ENCODE data around the gene CLDN22. TPM values are rescaled to one million over a fixed set of nuclear protein-coding genes. Genes with fewer than 3 reads are reported as not detected.

The CLDN22 gene
- total RNA-seq, 1 experiment from 2014 or later: not detected

DNA sequence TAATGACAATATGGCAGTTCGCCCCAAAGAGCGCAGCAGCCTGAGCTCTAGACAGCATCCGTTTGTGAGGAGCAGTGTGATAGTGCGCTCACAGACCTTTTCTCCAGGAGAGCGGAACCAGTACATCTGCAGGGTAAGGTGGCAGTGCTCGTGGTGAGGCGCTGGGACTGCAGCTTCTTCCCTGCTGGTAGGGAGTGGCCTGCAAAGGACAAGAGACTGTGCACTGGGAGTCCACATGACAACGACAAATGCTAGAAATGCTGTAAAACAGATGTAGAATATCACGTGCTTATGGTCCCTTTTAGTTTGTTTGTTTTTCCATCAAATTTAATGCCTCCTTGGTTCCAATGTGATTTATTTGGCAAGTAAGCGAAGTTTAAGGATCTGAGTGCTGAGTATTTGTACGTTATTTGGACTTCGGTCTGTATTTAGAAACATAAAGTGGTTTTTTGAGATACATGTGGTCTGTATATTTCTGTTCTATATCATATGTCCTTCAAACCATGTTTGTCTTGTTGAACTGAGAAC is 35.8 kb downstream of the CLDN22 start (continued):
- no peak for TF ChIP-seq YY1 (IDR thresholded peaks at IDR 0.05; ENCODE audit: extremely low read depth, insufficient replicate concordance, low read depth, low read length)

DNA sequence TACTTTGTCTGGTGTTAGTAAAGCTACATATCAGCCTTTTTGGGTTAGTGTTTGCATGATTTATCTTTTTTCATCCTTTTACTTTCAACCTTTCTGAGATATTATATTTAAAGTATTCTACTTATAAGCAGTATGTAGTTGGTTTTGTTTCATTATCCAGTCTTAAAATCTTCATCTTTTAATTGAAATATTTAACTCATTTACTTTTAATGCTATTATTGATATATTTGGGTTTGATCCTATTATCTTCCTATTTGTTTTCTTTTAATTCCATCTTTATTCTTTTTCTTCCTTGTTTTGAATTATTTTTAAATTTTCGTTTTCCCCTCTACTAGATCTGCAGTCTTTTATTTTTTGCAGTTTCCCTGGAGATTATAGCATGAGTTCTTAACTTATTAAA is 44.0 kb downstream of the CLDN22 start:
- no peak for DNase-seq (ENCODE audit: low read depth, low spot score)
- POLR2A ChIA-PET: no interaction called here
- no peaks in the 10 kb centered on the region for H4K20me1 ChIP-seq (ENCODE audit: insufficient read depth)
- H3K27me3 ChIP-seq (ENCODE audit: insufficient read depth, low read length): no peaks in the 10 kb centered on the region
- H3K9ac ChIP-seq (ENCODE audit: low read length): no peak overlapping the region
- H3K4me1 ChIP-seq (ENCODE audit: control insufficient read depth in 1 of 2, insufficient read depth in 2 of 2, low read length in 2 of 2): no peaks in the 10 kb centered on the region
- no TSS peak for BruUV-seq (replicated peaks)
- CTCF ChIA-PET: no interaction called here
- peaks cover 4 to 17% of the 10 kb centered on the region in 2 experiments; a peak in 2 of 4 replicates for H3K9me3 ChIP-seq (ENCODE audit: control insufficient read depth in 1 of 2, insufficient read depth in 1 of 2, low read depth in 1 of 2, low read length in 2 of 2)
- H3K4me3 ChIP-seq (replicated peaks in 1 of 2; ENCODE audit: low read depth in 1 of 2, low read length in 2 of 2): no peak overlapping the region
- H3K79me2 ChIP-seq (ENCODE audit: insufficient read depth, low read length): no peaks in the 10 kb centered on the region
- H2AFZ ChIP-seq (ENCODE audit: low read depth, low read length, poor library complexity, severe bottlenecking): no peak overlapping the region
- no peaks in the 10 kb centered on the region for H3K9me2 ChIP-seq (ENCODE audit: insufficient read depth)
- H3K36me3 ChIP-seq (ENCODE audit: control insufficient read depth in 1 of 2, insufficient read depth in 2 of 2, low read length in 2 of 2): peaks cover 8 to 32% of the 10 kb centered on the region in 2 experiments
- no peak overlapping the region for H3K27ac ChIP-seq (ENCODE audit: low read depth, low read length)
- intact Hi-C loops (cut with micrococcal nuclease): no loop called here
- no peak overlapping the region for H3K4me2 ChIP-seq (ENCODE audit: low read length)
- no peak for ATAC-seq
- RAD21 ChIA-PET (ENCODE audit: low non-redundant PET in 1 of 2, low total read pairs in 2 of 2, uncharacterized antibody in 2 of 2, unreplicated experiment in 2 of 2): no interaction called here
- TF ChIP-seq EGR1 (IDR thresholded peaks at IDR 0.05; ENCODE audit: low read depth): no peak
- no peak for TF ChIP-seq ELF1 (IDR thresholded peaks at IDR 0.05; ENCODE audit: borderline replicate concordance, low read depth)
- TF ChIP-seq CBX3 (IDR thresholded peaks at IDR 0.05; ENCODE audit: low read depth): no peak
- TF ChIP-seq, protein P1, sequence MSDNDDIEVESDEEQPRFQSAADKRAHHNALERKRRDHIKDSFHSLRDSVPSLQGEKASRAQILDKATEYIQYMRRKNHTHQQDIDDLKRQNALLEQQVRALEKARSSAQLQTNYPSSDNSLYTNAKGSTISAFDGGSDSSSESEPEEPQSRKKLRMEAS (IDR thresholded peaks at IDR 0.05): no peak
- no peak for TF ChIP-seq CEBPB (IDR thresholded peaks at IDR 0.05; ENCODE audit: low read depth)
- TF ChIP-seq, protein P2, sequence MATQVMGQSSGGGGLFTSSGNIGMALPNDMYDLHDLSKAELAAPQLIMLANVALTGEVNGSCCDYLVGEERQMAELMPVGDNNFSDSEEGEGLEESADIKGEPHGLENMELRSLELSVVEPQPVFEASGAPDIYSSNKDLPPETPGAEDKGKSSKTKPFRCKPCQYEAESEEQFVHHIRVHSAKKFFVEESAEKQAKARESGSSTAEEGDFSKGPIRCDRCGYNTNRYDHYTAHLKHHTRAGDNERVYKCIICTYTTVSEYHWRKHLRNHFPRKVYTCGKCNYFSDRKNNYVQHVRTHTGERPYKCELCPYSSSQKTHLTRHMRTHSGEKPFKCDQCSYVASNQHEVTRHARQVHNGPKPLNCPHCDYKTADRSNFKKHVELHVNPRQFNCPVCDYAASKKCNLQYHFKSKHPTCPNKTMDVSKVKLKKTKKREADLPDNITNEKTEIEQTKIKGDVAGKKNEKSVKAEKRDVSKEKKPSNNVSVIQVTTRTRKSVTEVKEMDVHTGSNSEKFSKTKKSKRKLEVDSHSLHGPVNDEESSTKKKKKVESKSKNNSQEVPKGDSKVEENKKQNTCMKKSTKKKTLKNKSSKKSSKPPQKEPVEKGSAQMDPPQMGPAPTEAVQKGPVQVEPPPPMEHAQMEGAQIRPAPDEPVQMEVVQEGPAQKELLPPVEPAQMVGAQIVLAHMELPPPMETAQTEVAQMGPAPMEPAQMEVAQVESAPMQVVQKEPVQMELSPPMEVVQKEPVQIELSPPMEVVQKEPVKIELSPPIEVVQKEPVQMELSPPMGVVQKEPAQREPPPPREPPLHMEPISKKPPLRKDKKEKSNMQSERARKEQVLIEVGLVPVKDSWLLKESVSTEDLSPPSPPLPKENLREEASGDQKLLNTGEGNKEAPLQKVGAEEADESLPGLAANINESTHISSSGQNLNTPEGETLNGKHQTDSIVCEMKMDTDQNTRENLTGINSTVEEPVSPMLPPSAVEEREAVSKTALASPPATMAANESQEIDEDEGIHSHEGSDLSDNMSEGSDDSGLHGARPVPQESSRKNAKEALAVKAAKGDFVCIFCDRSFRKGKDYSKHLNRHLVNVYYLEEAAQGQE (IDR thresholded peaks at IDR 0.05; ENCODE audit: low read depth): no peak
- TF ChIP-seq FOSL1 (IDR thresholded peaks at IDR 0.05; ENCODE audit: low read depth): no peak
- TF ChIP-seq, protein P3, sequence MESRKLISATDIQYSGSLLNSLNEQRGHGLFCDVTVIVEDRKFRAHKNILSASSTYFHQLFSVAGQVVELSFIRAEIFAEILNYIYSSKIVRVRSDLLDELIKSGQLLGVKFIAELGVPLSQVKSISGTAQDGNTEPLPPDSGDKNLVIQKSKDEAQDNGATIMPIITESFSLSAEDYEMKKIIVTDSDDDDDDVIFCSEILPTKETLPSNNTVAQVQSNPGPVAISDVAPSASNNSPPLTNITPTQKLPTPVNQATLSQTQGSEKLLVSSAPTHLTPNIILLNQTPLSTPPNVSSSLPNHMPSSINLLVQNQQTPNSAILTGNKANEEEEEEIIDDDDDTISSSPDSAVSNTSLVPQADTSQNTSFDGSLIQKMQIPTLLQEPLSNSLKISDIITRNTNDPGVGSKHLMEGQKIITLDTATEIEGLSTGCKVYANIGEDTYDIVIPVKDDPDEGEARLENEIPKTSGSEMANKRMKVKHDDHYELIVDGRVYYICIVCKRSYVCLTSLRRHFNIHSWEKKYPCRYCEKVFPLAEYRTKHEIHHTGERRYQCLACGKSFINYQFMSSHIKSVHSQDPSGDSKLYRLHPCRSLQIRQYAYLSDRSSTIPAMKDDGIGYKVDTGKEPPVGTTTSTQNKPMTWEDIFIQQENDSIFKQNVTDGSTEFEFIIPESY (IDR thresholded peaks at IDR 0.05; ENCODE audit: extremely low read depth, insufficient replicate concordance, low read length): no peak
- no peak for TF ChIP-seq EZH2phosphoT487 (IDR thresholded peaks at IDR 0.05; ENCODE audit: borderline replicate concordance)
- TF ChIP-seq, protein P4, sequence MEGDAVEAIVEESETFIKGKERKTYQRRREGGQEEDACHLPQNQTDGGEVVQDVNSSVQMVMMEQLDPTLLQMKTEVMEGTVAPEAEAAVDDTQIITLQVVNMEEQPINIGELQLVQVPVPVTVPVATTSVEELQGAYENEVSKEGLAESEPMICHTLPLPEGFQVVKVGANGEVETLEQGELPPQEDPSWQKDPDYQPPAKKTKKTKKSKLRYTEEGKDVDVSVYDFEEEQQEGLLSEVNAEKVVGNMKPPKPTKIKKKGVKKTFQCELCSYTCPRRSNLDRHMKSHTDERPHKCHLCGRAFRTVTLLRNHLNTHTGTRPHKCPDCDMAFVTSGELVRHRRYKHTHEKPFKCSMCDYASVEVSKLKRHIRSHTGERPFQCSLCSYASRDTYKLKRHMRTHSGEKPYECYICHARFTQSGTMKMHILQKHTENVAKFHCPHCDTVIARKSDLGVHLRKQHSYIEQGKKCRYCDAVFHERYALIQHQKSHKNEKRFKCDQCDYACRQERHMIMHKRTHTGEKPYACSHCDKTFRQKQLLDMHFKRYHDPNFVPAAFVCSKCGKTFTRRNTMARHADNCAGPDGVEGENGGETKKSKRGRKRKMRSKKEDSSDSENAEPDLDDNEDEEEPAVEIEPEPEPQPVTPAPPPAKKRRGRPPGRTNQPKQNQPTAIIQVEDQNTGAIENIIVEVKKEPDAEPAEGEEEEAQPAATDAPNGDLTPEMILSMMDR (IDR thresholded peaks at IDR 0.05 in 2 of 3, conservative IDR thresholded peaks at IDR 0.05 in 1 of 3; ENCODE audit: borderline replicate concordance in 1 of 3, insufficient read depth in 1 of 3, low read depth in 2 of 3, low read length in 2 of 3): no peak
- no peak for TF ChIP-seq RAD21 (IDR thresholded peaks at IDR 0.05; ENCODE audit: low read depth)
- TF ChIP-seq SRF (IDR thresholded peaks at IDR 0.05; ENCODE audit: low read depth): no peak
- TF ChIP-seq JUND (IDR thresholded peaks at IDR 0.05): no peak
- no peak for TF ChIP-seq YY1 (IDR thresholded peaks at IDR 0.05; ENCODE audit: extremely low read depth, insufficient replicate concordance, low read depth, low read length)
